ENCODE measurements around the gene SAMD10.

GRCh38 chr20:63950701-63951397, 28.6 kb downstream of the SAMD10 start:
- TF ChIP-seq, protein P1, sequence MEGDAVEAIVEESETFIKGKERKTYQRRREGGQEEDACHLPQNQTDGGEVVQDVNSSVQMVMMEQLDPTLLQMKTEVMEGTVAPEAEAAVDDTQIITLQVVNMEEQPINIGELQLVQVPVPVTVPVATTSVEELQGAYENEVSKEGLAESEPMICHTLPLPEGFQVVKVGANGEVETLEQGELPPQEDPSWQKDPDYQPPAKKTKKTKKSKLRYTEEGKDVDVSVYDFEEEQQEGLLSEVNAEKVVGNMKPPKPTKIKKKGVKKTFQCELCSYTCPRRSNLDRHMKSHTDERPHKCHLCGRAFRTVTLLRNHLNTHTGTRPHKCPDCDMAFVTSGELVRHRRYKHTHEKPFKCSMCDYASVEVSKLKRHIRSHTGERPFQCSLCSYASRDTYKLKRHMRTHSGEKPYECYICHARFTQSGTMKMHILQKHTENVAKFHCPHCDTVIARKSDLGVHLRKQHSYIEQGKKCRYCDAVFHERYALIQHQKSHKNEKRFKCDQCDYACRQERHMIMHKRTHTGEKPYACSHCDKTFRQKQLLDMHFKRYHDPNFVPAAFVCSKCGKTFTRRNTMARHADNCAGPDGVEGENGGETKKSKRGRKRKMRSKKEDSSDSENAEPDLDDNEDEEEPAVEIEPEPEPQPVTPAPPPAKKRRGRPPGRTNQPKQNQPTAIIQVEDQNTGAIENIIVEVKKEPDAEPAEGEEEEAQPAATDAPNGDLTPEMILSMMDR (IDR thresholded peaks at IDR 0.05): no peak
- TF ChIP-seq POLR2A (IDR thresholded peaks at IDR 0.05): no peak

Measured in adrenal gland (tissue), 5 donors.